K562 (cell line): ENCODE data around the gene FKRP. TPM values are rescaled to one million over a fixed set of nuclear protein-coding genes. Genes with fewer than 3 reads are reported as not detected.

ENCODE experiments used
- CBX2 ChIP-seq: fragments of 200-600 bp; sonication (generic); IDR thresholded peaks from one replicate; pipeline ENCODE4 v1.6.1; 2012; ENCODE audit warnings: mild to moderate bottlenecking, low read length, inconsistent platforms; ENCODE audit not compliant: insufficient read depth, poor library complexity, severe bottlenecking
- ZNF431 ChIP-seq: sonication (generic); formaldehyde crosslinking; IDR thresholded peaks from 2 replicates; pipeline ENCODE4 v1.8.0; 2022; ENCODE audit warnings: mild to moderate bottlenecking, missing genetic modification reagents
- polyA plus RNA-seq, 8 experiments: library from polyadenylated mRNA; depleted of rRNA in 4 of 8; stranded (reverse) in 5 of 8; unstranded in 3 of 8; fragments of >200 nt; fragmentation: Nextera tagmentation in 2 of 8; fragmentation: Illumina TruSeq in 1 of 8; extraction: Ambion mirVana in 2 of 8; extraction: Trizol in 1 of 8; gene quantifications; 2 replicates each; pipeline versions ENCODE4 v1.2.1 to v1.2.3, GENCODE V29; 2011 to 2014; ENCODE audit warnings: inconsistent platforms in 1 of 8, missing spikeins in 1 of 8
- total RNA-seq, 7 experiments: library from RNA; depleted of rRNA in 6 of 7; stranded (reverse); fragments of >200 nt in 6 of 7; fragmentation: Illumina TruSeq in 2 of 7; extraction: Trizol in 2 of 7; gene quantifications; 2 replicates each; pipeline versions ENCODE4 v1.2.1 to v1.2.3, GENCODE V29; 2011 to 2021; ENCODE audit warnings: low replicate concordance in 1 of 7
- TF ChIP-seq, protein P1 (sequence below): fragments of 200-600 bp; sonication (generic); IDR thresholded peaks from one replicate; pipeline ENCODE4 v1.6.1; 2012; ENCODE audit warnings: mild to moderate bottlenecking, low read depth, low read length, inconsistent platforms
- TF ChIP-seq, protein P2 (sequence below): sonication (generic); formaldehyde crosslinking; IDR thresholded peaks from 2 replicates; pipeline ENCODE4 v1.8.1; 2022; ENCODE audit warnings: missing genetic modification reagents
- TF ChIP-seq, protein P3 (sequence below): sonication (generic); IDR thresholded peaks from 2 replicates; pipeline ENCODE4 v1.6.1; 2016
- TF ChIP-seq, protein P4 (sequence below): fragments of 250-450 bp; sonication (Bioruptor Pico); IDR thresholded peaks from 2 replicates; pipeline ENCODE4 v1.5.0; 2020; ENCODE audit warnings: mild to moderate bottlenecking

The FKRP gene
- total and polyA plus RNA-seq, 9 of the 15 experiments (the other 6 are each of a cell fraction or from before 2014, with no cell fraction given) = 0.68 to 16.1 (median 6.5) TPM

DNA sequence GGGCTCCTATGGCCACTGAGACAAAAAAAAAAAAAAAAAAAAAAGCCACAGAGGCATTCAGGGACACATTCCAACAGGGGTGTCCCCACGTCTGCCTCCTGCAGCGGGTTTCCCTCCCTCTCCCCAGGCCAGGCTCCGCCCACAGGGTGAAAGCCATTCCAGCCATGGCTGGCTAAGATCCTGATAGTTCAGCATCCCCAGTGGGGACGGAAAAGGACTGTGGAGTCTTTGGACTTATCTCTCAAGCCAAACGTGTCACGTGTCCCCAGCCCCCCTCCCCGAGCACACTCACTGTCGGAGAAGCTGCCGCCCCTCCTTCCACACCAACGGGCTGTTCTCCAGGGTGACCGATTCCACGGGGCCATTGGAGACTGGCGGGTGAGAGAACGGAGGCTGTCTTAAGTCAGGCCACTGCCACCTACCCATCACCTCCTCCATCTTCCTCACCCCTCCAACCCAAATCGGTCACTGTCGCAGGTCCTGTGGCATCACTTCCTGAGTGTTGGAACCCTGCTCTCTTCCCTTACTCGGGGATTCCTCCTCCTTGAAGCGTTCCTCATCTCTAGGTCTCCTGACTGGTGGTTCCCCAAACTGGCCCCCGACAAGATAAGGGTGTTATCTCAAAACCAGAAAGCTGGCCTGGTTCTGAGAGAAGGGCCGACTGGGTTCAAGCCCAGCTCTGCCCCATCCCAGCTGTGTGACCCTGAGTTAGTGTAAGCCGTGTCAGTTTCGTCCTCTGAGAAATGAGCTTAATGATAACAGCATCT is 9.1 kb upstream of the FKRP start (continued):
- TF ChIP-seq, protein P1, sequence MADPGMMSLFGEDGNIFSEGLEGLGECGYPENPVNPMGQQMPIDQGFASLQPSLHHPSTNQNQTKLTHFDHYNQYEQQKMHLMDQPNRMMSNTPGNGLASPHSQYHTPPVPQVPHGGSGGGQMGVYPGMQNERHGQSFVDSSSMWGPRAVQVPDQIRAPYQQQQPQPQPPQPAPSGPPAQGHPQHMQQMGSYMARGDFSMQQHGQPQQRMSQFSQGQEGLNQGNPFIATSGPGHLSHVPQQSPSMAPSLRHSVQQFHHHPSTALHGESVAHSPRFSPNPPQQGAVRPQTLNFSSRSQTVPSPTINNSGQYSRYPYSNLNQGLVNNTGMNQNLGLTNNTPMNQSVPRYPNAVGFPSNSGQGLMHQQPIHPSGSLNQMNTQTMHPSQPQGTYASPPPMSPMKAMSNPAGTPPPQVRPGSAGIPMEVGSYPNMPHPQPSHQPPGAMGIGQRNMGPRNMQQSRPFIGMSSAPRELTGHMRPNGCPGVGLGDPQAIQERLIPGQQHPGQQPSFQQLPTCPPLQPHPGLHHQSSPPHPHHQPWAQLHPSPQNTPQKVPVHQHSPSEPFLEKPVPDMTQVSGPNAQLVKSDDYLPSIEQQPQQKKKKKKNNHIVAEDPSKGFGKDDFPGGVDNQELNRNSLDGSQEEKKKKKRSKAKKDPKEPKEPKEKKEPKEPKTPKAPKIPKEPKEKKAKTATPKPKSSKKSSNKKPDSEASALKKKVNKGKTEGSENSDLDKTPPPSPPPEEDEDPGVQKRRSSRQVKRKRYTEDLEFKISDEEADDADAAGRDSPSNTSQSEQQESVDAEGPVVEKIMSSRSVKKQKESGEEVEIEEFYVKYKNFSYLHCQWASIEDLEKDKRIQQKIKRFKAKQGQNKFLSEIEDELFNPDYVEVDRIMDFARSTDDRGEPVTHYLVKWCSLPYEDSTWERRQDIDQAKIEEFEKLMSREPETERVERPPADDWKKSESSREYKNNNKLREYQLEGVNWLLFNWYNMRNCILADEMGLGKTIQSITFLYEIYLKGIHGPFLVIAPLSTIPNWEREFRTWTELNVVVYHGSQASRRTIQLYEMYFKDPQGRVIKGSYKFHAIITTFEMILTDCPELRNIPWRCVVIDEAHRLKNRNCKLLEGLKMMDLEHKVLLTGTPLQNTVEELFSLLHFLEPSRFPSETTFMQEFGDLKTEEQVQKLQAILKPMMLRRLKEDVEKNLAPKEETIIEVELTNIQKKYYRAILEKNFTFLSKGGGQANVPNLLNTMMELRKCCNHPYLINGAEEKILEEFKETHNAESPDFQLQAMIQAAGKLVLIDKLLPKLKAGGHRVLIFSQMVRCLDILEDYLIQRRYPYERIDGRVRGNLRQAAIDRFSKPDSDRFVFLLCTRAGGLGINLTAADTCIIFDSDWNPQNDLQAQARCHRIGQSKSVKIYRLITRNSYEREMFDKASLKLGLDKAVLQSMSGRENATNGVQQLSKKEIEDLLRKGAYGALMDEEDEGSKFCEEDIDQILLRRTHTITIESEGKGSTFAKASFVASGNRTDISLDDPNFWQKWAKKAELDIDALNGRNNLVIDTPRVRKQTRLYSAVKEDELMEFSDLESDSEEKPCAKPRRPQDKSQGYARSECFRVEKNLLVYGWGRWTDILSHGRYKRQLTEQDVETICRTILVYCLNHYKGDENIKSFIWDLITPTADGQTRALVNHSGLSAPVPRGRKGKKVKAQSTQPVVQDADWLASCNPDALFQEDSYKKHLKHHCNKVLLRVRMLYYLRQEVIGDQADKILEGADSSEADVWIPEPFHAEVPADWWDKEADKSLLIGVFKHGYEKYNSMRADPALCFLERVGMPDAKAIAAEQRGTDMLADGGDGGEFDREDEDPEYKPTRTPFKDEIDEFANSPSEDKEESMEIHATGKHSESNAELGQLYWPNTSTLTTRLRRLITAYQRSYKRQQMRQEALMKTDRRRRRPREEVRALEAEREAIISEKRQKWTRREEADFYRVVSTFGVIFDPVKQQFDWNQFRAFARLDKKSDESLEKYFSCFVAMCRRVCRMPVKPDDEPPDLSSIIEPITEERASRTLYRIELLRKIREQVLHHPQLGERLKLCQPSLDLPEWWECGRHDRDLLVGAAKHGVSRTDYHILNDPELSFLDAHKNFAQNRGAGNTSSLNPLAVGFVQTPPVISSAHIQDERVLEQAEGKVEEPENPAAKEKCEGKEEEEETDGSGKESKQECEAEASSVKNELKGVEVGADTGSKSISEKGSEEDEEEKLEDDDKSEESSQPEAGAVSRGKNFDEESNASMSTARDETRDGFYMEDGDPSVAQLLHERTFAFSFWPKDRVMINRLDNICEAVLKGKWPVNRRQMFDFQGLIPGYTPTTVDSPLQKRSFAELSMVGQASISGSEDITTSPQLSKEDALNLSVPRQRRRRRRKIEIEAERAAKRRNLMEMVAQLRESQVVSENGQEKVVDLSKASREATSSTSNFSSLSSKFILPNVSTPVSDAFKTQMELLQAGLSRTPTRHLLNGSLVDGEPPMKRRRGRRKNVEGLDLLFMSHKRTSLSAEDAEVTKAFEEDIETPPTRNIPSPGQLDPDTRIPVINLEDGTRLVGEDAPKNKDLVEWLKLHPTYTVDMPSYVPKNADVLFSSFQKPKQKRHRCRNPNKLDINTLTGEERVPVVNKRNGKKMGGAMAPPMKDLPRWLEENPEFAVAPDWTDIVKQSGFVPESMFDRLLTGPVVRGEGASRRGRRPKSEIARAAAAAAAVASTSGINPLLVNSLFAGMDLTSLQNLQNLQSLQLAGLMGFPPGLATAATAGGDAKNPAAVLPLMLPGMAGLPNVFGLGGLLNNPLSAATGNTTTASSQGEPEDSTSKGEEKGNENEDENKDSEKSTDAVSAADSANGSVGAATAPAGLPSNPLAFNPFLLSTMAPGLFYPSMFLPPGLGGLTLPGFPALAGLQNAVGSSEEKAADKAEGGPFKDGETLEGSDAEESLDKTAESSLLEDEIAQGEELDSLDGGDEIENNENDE = no peak
- TF ChIP-seq ZNF431 (CRISPR knock-in tag) (no peak), CBX2 (no peak)
- TF ChIP-seq, protein P2, sequence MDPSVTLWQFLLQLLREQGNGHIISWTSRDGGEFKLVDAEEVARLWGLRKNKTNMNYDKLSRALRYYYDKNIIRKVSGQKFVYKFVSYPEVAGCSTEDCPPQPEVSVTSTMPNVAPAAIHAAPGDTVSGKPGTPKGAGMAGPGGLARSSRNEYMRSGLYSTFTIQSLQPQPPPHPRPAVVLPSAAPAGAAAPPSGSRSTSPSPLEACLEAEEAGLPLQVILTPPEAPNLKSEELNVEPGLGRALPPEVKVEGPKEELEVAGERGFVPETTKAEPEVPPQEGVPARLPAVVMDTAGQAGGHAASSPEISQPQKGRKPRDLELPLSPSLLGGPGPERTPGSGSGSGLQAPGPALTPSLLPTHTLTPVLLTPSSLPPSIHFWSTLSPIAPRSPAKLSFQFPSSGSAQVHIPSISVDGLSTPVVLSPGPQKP (CRISPR knock-in tag) = no peak
- TF ChIP-seq, protein P3, sequence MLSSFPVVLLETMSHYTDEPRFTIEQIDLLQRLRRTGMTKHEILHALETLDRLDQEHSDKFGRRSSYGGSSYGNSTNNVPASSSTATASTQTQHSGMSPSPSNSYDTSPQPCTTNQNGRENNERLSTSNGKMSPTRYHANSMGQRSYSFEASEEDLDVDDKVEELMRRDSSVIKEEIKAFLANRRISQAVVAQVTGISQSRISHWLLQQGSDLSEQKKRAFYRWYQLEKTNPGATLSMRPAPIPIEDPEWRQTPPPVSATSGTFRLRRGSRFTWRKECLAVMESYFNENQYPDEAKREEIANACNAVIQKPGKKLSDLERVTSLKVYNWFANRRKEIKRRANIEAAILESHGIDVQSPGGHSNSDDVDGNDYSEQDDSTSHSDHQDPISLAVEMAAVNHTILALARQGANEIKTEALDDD = no peak
- TF ChIP-seq, protein P4, sequence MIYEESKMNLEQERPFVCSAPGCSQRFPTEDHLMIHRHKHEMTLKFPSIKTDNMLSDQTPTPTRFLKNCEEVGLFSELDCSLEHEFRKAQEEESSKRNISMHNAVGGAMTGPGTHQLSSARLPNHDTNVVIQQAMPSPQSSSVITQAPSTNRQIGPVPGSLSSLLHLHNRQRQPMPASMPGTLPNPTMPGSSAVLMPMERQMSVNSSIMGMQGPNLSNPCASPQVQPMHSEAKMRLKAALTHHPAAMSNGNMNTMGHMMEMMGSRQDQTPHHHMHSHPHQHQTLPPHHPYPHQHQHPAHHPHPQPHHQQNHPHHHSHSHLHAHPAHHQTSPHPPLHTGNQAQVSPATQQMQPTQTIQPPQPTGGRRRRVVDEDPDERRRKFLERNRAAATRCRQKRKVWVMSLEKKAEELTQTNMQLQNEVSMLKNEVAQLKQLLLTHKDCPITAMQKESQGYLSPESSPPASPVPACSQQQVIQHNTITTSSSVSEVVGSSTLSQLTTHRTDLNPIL (CRISPR knock-in tag) = no peak
